ENCODE measurements around the gene GMCL1.
"Not testable (repeated sequence)": the region's sequence is repeated elsewhere in the genome, so short reads cannot be mapped to it uniquely, and the experiment has no call there.

GMCL1 gene, protein sequence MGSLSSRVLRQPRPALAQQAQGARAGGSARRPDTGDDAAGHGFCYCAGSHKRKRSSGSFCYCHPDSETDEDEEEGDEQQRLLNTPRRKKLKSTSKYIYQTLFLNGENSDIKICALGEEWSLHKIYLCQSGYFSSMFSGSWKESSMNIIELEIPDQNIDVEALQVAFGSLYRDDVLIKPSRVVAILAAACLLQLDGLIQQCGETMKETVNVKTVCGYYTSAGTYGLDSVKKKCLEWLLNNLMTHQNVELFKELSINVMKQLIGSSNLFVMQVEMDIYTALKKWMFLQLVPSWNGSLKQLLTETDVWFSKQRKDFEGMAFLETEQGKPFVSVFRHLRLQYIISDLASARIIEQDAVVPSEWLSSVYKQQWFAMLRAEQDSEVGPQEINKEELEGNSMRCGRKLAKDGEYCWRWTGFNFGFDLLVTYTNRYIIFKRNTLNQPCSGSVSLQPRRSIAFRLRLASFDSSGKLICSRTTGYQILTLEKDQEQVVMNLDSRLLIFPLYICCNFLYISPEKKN

DNA sequence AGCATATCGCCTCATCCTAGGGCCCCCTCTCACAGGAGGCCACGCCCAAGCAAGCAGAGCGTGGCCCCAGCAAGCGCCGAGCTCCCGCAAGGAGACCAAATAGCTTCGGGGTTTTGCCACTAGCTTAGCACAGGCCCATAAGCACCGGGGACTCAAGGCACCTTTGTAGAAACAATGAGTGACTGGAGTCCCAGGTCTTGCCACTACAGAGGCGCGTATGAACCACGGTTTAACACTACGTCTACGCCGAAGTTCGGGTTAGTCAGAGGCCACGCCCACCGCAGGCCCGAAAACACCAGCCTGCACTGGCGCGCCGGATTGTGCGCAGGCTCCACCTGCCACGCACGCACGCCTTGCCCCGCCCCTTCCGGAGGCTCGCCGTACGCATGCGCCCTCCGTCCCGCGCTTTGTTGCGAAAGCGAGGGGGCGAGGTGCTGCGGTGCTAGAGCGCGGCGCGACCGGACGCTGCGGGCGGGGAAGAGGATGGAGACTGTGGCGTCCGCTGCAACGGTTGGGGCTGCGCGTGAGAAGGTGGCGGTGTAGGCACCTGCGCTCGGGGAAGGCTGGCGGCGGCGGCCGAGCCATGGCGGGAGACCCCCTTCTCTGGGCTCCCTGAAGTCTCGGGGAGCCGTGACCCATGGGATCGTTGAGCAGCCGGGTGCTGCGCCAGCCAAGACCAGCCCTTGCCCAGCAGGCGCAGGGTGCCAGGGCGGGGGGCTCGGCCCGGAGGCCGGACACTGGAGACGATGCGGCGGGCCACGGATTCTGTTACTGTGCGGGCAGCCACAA is at the start of gene GMCL1:
Gene GMCL1, plus strand, starts transcription at position 405 of the 789 bp plus-strand sequence. Its CDS starts 233 bp downstream, at position 638.
- DNase-seq (ENCODE audit: low spot score): peak; percentile 97

DNA sequence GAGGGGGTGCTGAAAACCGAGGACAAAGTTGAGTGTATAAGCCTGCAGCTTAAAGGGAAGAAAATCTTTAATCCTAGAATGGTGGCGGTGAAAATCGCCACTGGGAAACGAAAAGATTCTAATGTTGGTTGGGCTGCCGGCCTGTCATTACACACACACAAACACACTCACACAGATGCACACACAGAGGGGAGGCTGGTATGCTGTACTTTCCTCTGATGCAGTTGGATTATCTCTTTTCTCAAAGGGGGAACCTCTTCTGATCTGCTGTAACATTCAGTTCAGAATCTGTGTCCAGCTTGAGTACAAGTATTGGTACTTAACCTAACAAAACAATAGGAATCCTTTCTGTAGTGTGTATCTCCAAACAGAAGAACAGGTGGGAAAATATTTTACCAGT is 48.5 kb upstream of the GMCL1 start:
- DNase-seq (ENCODE audit: low spot score): no peak

DNA sequence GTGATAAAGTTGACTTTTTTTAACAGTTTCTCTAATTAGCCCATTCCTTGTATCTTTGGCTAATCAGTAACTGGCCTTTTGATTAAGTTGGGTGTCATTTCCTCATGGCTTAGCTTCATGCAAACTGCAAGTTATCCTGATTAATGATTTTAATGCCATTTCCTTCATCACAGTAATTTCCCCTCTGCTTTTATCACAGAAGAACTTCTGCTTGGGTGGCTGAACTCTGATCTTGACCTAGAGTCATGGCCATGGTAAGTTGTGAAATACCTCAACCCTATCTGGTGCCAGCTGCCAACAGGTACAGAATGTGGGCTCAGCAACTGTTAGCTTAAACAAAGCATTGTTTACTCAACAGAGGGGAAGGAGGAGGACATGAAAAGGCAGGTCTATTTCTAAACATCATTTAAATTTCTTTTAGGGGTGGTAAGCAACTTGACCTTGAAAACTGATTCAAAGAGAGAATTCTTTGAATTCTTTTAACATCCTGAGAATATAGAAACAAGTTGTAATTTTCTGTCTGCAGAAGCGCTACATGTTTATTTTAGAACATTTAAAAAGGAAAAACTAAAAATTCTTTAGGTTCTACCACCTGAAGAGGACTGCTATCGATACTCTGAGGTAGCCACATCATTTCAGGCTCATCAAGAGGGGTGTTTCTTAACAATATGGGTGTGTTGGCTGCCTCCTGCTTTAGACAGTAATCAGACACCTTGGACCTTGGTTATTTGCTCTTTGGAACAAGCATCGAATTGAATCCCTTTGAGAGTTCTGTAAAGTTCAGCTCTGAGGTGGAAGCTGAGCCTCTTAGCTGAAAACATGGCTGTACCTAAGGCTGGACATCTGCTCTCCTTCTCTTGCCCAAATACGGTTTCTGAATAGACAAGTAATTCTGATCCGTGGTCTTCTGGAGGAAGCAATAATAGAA is 47.9 kb upstream of the GMCL1 start:
- no peak for DNase-seq (ENCODE audit: low spot score)

DNA sequence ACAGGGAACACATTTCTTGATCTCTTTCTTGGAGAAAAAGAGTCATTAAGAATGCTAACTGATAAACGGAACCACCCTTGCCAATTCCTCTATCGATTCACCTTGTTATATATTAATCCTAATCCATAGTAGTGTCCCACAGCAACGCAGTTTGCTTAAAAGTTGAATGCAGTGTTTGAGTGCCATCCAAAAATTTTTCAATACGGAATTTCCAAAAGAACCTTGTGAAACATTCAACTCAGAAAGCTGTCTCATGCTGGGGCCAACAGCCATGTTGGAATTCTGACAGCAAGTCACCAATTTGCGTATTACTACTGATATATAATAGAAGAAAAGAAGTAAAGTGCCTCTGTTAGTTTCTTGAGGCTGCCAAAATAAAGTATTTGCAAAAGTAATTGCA is 45.2 kb upstream of the GMCL1 start:
- DNase-seq (ENCODE audit: low spot score): no peak

DNA sequence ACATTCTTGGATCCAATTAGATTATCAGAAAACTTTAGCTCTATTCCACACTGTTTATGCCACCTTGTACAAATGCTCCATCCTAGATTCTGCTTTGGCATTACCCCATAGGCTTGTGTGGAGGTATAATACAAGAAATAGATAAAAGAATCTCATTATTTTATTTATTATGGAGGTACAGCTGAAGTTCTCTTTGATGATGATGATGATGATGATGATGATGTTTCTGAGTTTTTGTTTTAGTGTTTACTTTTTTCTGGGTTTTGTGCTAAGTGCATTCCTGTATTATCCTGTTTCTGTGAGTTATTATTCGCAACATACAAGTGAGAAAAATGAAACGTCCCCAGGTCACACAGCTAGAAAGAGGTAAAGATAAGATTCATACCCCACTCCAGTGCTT is 44.1 kb upstream of the GMCL1 start:
- DNase-seq (ENCODE audit: low spot score): no peak

DNA sequence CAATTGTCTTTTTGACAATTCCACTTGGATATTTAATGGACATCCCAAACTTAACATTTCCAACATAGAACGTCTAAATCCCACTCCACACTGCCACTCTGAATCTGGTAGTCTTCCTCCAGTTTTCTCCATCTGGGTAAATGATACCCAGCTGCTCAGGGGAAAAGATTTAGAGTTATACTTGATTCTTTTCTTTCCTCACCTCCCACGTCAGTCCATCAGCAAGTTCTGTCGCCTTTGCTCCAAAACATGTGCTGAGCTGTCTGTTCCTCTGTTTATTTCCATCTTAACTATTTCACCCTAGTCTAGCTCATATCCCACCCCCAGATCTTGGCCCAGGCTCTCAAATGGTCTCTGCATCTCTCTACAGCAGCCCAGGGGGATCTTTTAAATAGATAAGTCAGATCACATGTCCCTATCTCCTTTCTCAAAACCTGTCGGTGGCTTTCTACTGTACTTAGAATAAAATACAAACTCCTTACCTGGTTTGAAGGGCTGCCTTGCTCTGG is 43.4 kb upstream of the GMCL1 start:
- DNase-seq (ENCODE audit: low spot score): no peak

DNA sequence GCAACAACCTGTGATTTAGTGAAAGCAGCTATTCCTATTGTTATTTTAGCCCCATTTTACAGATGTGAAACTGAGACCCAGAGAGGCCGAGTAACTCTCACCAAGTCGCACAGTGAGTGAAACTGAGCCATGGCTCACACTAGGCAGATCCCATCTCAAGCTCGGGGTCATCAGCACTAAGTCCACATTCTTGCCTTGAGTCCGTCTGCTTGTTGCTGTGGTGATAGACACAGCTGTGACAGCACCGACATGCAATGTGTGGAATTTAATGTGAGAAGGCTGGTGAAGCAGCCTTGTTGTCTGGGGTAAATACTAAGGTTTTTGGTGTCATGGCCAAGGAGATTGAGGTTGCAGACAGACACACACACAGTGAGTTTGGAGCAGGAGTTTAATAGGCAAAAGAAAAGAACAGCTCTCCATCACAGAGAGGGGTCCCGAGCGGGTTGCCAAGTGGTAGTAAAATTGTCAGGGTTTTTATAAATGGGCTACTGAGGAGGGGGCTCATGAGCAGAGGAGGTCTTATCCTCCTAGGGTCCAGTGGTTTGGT is 40.2 kb upstream of the GMCL1 start:
- DNase-seq (ENCODE audit: low spot score): peak; percentile 92

DNA sequence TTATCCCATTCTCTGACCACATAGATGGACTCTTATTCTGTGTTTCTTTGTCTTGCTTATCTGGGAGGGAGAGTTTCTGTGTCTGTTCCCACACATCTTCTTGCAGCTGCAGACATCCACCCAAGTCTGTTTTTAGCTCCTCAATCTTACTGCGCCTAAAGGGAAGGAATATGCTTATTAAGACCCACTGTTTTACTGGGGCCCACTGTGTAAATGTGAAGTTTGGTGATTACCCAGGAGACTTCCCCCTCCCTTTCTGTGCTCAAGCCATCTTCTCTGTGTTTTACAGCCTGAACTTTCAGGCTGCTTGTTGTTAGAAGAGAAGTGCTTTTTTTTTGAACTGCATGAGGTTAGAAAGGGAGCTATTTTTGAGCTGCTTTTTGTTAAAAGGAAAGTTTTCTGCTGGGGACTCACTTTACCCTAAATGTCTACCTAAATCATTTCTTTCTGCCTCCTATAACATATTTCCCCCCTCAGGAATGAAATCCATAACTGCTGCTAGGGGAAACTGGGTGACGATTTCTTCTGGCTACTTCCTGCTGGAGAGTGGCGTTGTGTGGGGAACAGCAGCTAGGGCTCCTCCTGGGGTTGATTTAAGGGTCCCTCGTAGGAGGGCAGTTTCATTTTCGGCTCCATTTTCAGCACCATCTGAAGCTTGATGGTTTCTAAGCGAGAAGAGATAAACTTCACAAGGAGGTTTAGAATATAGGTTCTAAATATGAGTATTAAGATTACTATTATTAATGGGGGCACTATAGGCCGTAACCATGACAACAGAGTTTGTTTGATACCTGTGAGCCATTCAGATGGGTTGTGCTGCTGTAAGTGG is 39.5 kb upstream of the GMCL1 start:
- no peak for DNase-seq (ENCODE audit: low spot score)

DNA sequence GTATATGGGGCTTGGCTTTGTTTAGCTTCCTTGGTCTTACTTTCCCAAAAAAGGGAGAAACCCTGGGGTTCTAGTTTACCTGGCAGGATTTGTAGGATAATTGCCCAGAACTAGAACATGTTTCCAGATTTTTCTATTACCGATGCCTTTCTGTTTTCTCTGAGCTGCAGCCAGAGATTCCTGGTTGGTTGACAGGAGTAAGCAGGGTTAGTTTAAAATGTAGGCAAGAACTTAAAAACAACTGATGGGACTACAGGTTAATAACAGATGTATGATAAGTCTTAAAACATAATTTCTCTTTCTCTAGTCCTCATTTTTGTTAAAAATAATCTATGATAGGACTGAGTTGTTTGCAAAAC is 38.9 kb upstream of the GMCL1 start:
- DNase-seq (ENCODE audit: low spot score): no peak

DNA sequence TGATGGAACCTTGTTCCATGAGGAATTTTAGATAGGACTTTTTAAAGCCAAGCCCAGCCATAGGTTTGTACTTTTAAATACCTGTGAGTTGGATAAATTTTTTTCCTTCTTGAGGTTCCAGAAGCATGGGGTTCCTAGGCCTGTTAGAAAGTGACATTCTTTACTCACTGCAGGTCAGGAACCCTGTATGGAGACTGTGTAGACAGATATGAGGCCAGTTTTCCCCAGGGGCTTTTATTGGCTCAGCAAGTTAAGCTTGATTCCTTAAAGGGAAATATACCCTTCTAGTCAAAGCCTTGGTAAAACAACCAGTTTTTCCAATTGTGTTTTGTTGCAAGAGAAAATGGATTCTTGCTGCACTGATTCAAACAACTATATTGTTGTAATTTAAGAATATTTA is 38.4 kb upstream of the GMCL1 start:
- DNase-seq (ENCODE audit: low spot score): no peak

DNA sequence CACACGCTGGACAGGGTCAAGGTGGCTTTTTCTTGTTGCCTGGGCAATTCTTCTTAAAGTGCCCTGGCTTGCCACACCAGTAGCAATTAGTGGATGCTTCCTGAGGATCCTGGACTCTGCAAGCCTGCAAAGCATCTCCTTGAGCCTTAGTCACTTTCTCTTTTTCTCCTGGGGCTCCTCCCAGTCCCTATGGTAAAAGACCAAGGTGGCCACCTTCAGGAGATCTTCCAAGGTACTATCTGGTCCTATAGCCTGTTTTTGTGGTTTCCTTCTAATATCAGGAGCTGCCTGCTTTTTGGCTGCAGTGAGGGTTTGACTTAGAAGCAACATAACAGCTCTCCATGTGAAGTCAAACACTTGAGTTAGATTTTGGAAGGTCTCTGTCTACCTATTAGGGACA is 33.3 kb upstream of the GMCL1 start:
- DNase-seq (ENCODE audit: low spot score): no peak

DNA sequence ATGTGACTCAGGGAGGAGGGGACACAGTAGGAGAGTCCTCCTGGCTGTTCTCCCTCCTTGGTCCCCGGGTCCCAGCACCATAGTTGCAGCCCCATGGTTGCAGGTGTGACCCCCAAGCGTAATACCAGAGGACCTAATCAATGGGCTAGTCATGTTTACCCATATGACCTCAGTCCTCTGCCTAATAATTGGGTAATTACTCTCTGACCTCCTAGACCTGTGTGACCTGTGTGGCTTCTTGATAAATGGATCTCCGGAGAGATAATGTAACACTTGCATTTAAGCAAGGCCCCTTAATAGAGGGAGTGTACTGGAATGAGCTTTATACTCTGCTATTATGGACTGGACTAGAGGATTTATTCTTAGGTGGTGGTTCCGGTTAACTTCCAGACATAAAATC is 32.2 kb upstream of the GMCL1 start:
- DNase-seq (ENCODE audit: low spot score): no peak

DNA sequence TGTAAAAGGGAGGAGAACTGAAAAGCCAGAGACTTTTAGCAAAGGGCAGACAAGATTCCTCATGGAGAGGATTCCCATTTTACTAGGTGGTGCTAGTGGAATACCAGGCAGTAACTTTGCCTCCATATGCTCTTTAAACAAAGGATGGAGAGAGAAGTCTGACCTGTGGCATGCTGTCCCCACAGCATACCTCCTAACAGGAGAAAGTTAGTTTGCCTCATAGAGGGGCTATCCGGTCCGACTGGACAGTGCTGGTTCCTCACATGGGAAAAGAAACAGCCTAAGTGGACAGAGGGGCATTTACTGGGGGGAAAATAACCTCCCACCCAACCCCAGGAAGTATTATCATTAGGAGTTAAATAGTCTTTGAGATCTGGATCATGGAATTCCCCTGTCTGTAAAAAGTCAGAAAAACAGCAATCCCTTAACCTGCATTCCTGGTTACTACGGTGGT is 31.6 kb upstream of the GMCL1 start:
- no peak for DNase-seq (ENCODE audit: low spot score)

DNA sequence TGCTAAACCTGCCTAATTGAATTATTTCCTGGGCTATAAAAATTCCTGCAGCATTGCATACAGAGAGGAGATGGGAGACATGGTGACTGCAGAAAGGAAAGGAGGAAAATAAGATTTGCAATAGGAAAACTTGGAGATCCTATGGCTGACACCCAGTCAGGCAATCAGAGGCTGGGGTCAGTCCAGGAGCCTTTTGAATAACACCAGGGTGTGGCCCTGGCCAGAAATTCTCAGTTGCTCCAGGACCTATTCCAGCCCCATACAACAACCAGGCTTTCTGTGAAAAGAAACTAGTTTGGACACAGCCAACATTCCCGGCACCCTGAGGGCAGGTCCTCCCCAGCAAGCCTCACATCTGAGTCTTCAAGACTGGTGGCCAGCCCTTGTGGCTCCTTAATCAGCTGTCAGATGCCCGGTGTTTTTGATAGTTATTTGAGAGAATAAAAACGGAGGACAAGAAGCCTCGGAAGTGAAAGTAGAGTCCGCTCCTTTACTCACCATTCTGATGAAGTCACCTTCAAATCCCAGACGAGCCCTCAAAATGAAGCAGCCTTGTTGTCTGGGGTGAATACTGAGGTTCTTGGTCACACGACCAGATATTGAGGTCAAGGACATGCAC is 31.1 kb upstream of the GMCL1 start:
- peak; percentile 48 for DNase-seq (ENCODE audit: low spot score)

DNA sequence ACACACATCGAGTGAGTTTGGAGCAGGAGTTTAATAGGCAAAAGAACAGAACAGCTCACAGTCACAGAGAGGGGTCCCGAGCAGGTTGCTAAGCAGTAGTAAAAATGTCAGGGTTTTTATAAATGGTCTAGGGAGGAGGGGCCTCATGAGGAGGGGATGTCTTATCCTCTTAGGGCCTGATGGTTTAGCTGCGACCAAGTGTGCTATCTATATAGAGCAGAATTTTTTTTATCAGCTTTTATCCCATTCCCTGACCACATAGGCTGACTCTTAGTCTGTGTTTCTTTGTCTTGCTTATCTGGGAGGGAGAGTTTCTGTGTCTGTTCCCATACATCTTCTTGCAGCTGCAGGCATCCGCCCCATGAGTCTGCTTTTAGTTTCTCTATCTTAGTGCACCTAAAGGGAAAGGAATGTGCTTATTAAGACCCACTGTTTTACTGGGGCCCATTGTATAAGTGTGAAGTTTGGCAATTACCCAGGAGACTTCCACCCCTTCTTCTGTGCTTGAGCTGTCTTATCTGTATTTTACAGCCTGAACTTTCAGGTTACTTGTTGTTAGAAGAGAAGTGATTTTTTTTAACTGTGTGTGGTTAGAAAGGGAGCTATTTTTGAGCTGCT is 30.4 kb upstream of the GMCL1 start:
- DNase-seq (ENCODE audit: low spot score): no peak

DNA sequence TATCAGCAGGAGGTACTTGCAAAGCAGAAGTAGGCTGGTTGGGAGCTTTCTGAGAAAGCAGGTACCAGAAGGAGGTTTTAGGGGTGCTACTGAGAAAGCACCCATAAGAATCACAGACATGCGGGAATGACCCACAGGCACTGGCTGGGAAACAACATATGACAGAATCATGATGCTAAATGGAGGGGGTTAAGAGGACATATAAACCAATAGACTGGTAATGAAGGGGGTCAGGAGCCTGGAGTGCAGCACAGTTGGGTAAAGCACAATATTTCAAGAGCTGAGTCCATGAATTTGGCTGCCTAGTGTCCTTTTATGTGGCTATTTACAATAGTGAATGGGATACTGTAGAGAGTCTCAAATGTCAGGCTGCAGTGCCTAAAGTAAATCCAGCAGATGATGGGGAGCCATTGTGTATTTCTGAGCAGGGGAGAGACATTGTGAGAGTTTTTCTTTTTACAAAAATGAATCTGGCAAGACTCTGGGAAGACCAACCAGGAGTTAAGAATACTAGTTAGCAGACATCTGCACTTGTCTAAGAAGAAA is 27.6 kb upstream of the GMCL1 start:
- DNase-seq (ENCODE audit: low spot score): no peak

DNA sequence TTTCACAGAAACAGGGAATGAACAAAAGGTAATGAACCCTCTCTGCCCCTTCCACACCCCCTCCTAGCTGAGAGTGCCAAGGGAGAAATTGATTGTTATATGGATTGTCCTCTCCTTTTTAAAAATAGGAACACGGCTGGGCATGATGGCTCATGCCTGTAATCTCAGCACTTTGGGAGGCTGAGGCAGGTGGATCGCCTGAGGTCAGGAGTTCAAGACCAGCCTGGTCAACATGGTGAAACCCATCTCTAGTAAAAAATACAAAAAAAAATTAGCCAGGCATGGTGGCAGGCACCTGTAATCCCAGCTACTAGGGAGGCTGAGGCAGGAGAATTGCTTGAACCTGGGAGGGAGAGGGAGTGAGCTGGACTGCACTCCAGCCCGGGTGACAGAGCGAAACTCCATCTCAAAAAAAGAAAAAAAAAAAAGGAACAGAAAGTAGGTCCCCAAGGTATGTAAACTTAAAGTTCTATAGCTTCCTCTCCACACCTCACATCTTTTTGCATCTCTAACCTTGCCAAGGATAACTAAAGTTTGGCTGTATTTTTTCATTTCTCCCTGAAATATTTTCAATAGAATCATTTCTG is 26.6 kb upstream of the GMCL1 start:
- not testable (repeated sequence) for DNase-seq (ENCODE audit: low spot score)

DNA sequence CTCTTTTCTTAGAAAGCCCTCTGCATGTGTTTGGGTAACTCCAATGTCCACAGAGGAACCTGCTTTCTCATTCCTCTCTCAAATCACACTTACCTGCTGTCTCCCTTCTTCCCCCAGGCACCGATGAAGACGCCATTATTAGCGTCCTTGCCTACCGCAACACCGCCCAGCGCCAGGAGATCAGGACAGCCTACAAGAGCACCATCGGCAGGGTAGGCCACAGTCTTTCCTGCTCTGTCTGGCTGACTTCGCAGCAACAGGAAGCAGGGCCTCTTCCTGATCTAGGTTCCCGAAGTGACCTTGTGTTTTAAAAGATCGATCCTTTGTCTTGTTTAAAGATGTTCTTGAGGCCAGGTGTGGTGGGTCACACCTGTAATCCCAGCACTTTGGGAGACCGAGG is 25.0 kb upstream of the GMCL1 start:
- DNase-seq (ENCODE audit: low spot score): no peak

DNA sequence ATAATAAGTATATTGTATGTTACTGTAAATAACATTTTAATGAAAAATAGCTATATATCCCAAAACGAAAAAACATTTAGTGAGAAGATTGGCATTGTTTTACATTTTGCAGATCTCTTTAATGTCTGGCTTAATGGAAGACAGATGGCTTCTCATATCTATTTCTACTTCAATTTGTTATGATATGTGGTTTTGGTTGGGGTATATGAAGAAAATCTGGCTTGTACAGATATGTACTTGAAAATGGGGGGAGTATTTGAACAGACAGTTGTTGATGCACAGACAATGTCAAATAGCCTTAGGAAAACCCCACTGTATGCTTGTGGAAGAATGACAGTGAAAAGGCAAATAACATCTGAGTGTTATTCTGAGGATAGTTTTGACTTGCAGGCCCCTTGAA is 23.6 kb upstream of the GMCL1 start:
- DNase-seq (ENCODE audit: low spot score): no peak

All from AG08395 (cell line).